H1 (cell line): ENCODE measurements around the gene TWF2. TPM values are rescaled to one million over a fixed set of nuclear protein-coding genes. Genes with fewer than 3 reads are reported as not detected.

Source experiments
- CBX5 ChIP-seq: fragments of 300-800, 300-1000 bp; sonication (generic); IDR thresholded peaks from 2 replicates; pipeline ENCODE4 v1.7.1; 2016; ENCODE audit warnings: antibody characterized with exemption, low read length, low read depth
- EZH2 ChIP-seq: fragments of 200-600 bp; sonication (generic); IDR thresholded peaks from 2 replicates; pipeline ENCODE4 v1.7.1; 2012; ENCODE audit warnings: low read depth, mild to moderate bottlenecking, moderate library complexity, low read length, inconsistent platforms; ENCODE audit not compliant: severe bottlenecking
- KDM4A ChIP-seq: IDR thresholded peaks from one replicate; pipeline ENCODE4 v1.7.1; 2012; ENCODE audit warnings: low read depth, mild to moderate bottlenecking, moderate library complexity, low read length, inconsistent platforms; ENCODE audit not compliant: severe bottlenecking
- POU5F1 ChIP-seq: IDR thresholded peaks from 2 replicates; pipeline ENCODE4 v1.6.1; 2011; ENCODE audit warnings: low read depth, mild to moderate bottlenecking, low read length, moderate library complexity
- RNF2 ChIP-seq: fragments of 200-900, 300-1000 bp; sonication (generic); IDR thresholded peaks from 2 replicates; pipeline ENCODE4 v1.7.1; 2016; ENCODE audit warnings: borderline replicate concordance, low read depth, mild to moderate bottlenecking, antibody characterized with exemption, low read length; ENCODE audit not compliant: poor library complexity, severe bottlenecking; ENCODE audit errors: missing control alignments
- polyA plus RNA-seq, 7 experiments: library from polyadenylated mRNA; depleted of rRNA in 3 of 7; stranded (reverse) in 5 of 7; unstranded in 2 of 7; fragments of >200 nt in 5 of 7; fragments of 200-250 nt in 2 of 7; gene quantifications; 1 replicate in 5 of 7; 2 replicates in 1 of 7; 4 replicates in 1 of 7; pipeline versions ENCODE4 v1.2.1 to v1.2.3, GENCODE V29; 2011 to 2013; ENCODE audit warnings: missing spikeins in 2 of 7, mixed read lengths in 2 of 7
- total RNA-seq: library from RNA; stranded (reverse); fragmentation: NEBNext Ultra II Directional; extraction: Animal tissue kit (Norgen Biotek cat#: 25700); gene quantifications from 2 replicates; pipeline ENCODE4 v1.2.1, GENCODE V29; 2021

TWF2 gene
- total and polyA plus RNA-seq, 2 of the 8 experiments (the other 6 are each of a cell fraction or from before 2014, with no cell fraction given), result 65.2 to 90.4 TPM

- TF ChIP-seq RNF2 (no peak), CBX5 (no peak), KDM4A (no peak), POU5F1 (no peak), EZH2 (no peak)
These were observed 10.7 kb downstream of the TWF2 start (continued) for GRCh38 chr3:52228266-52228665.
